Limb (tissue), 2 donors: ENCODE results near the gene FPR3.
"Not testable (repeated sequence)": the region's sequence is repeated elsewhere in the genome, so short reads cannot be mapped to it uniquely, and the experiment has no call there.

Experiments
- DNase-seq, 2 donors: peaks; one replicate each; pipeline ENCODE4 v3.0.0-alpha.2; 2016; ENCODE audit errors: extremely low spot score in 2 of 2

Gene FPR3

DNA sequence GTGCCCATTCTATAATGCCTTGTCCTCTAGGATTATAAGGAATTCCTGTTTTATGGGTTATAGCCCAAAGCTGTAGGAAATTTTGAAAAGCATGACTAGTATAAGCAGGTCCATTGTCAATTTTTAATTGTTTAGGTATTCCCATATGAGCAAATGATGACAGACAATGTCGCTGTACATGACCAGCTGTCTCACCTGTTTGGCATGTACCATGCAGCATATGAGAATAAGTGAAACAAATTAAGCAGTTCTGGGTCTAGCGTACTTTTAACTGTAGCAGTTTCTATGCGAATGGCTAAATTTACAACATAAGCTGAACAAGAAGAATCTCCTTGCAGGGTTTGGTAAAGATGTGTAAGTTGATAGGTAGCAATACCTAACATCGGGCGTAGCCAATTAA, 11.6 kb downstream of the FPR3 start:
- not testable (repeated sequence) for DNase-seq

- DNase-seq, result no peak
Observed at GRCh38 chr19:51807111-51807701, 12.2 kb downstream of the FPR3 start.

- no peak for DNase-seq
Observed at GRCh38 chr19:51807925-51808324, 13.0 kb downstream of the FPR3 start.

- DNase-seq, result no peak
Observed at GRCh38 chr19:51808333-51808986, 13.5 kb downstream of the FPR3 start.

GRCh38 chr19:51809787-51810186, 14.8 kb downstream of the FPR3 start:
- DNase-seq, result no peak

GRCh38 chr19:51810223-51810622, 15.3 kb downstream of the FPR3 start:
- DNase-seq, result no peak

GRCh38 chr19:51811344-51811743, 16.4 kb downstream of the FPR3 start:
- DNase-seq, result no peak

DNA sequence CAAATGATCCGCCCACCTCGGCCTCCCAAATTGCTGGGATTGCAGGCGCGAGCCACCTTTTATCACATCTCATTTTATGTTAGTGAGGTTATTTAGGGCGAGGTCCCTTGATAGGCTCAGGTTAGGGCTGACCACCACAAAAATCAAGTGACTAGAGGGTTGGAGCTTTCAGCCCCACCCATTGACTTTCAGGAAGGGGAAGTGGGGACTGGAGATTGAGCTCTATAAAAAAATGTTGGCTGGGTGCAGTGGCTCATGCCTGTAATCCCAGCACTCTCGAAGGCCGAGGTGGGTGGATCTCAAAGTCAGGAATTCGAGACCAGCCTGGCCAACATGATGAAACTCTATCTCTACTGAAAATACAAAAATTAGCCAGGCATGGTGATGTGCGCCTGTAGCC, 20.1 kb downstream of the FPR3 start:
- no peak for DNase-seq

- DNase-seq, result no peak
Observed at GRCh38 chr19:51816711-51817110, 21.8 kb downstream of the FPR3 start.

- DNase-seq, result no peak
Observed at GRCh38 chr19:51820011-51820410, 25.1 kb downstream of the FPR3 start.

- no peak for DNase-seq
Observed at GRCh38 chr19:51820831-51821446, 26.0 kb downstream of the FPR3 start.

DNA sequence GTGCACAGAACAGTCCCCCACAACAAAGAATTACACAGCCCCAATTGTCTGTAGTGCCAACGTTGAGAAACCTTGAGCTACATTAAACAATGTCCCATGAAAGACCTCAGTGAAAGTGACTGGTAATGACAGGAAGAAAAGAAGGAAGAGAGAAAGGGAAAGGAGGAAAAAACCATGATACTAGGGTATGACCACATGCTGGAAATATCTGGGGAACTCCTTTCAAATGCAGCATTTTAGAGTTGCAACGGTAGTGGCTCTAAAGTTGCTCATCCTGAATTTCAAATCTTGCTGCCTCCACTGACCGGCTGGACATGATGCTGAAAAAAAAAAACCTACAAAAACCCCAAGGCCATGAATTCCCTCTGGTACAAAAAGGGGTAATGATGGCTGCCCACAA, 26.5 kb downstream of the FPR3 start:
- no peak for DNase-seq

DNA sequence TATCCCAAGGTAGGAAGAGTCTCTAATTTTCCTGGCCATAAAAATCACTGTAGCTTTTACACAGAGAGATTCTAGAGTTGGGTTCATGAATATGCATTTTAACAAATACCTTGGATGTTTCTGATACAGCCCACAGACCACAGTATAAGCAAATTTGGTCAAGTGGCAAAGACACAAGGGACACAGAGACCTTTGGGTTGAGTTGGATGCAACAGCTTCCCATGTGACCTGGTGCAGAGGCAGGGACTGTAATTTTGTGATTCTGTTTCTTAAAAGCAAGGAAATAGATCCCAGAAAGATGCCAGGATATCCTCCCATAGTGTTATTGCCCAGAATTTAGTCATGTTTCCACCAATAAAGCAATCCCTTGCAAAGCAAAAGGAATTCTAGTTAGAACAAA, 27.0 kb downstream of the FPR3 start:
- DNase-seq, result no peak

GRCh38 chr19:51822325-51822724, 27.4 kb downstream of the FPR3 start:
- DNase-seq, result no peak

- no peak for DNase-seq
Observed at GRCh38 chr19:51822946-51823345, 28.0 kb downstream of the FPR3 start.

- no peak for DNase-seq
Observed at GRCh38 chr19:51824281-51825005, 29.5 kb downstream of the FPR3 start.

- no peak for DNase-seq
Observed at GRCh38 chr19:51830274-51830673, 35.3 kb downstream of the FPR3 start.

GRCh38 chr19:51837145-51837544, 42.2 kb downstream of the FPR3 start:
- no peak for DNase-seq

DNA sequence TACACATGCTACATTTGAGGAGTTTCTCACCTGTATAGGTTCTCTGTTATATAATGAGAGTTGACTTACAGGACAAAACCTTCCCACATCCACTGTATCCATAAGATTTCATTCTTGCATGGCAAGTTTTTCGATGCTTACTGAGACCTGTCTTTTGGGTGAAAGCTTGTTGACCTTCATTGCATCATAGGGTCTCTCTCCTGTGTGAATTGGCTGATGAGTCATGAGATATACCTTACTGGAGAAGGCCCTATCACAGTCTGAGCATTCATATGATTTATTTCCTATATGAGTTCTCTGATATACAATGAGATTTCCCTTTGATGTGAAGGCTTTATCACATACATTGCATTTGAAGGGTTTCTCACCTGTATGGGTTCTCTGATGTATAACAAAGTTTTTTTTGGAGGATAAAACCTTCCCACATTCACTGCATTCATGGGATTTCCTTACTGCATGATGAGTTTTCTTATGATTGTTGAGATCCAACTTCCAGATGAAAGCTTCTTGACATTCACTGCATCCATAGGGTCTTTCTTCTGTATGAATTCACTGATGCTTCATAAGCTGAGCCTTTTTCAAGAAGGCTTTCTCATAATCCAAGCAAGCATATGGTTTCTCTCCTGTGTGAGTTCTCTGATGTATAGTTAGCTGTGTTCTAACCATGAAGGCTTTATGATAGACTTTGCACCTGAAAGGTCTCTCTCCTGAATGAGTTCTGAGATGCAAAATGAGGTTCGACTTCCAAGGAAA, 67.1 kb downstream of the FPR3 start:
- DNase-seq, result no peak

- DNase-seq, result no peak
Observed at GRCh38 chr19:51873097-51873496, 78.1 kb downstream of the FPR3 start.
